Tibial artery (tissue), 4 donors: Measurements from ENCODE around the gene OPCML.

Experiments used
- DNase-seq, 2 donors: peaks; one replicate each; pipeline ENCODE4 v3.0.0-alpha.2; 2019
- H3K27ac ChIP-seq, 2 donors: fragments of 200-600 bp; sonication (generic) in 1 of 2; 1 replicate in 1 of 2; 2 replicates in 1 of 2; pipeline ENCODE4 v1.5.1; 2018 to 2019; ENCODE audit warnings: mild to moderate bottlenecking in 1 of 2
- H3K27me3 ChIP-seq, 2 donors: fragments of 200-600 bp; sonication (generic) in 1 of 2; one replicate each; pipeline versions ENCODE4 v1.5.1 to v1.6.0; 2016 to 2019
- H3K36me3 ChIP-seq, 3 donors: fragments of 200-600 bp; sonication (generic) in 2 of 3; one replicate each; pipeline ENCODE4 v1.5.1; 2016 to 2019; ENCODE audit warnings: mild to moderate bottlenecking in 2 of 3
- H3K4me1 ChIP-seq, 4 donors: fragments of 200-600 bp; sonication (generic) in 2 of 4; 1 replicate in 3 of 4; 2 replicates in 1 of 4; pipeline ENCODE4 v1.5.1; 2016 to 2019
- H3K4me3 ChIP-seq, 2 donors: fragments of 200-600 bp; sonication (generic) in 1 of 2; 1 replicate in 1 of 2; 2 replicates in 1 of 2; pipeline ENCODE4 v1.5.1; 2018 to 2019; ENCODE audit warnings: mild to moderate bottlenecking in 2 of 2
- H3K9me3 ChIP-seq, 3 donors: fragments of 200-600 bp; sonication (generic) in 1 of 3; one replicate each; pipeline ENCODE4 v1.5.1; 2016 to 2019
- intact Hi-C: fragments of 100-400 bp; cut with DNase I; formaldehyde crosslinking; loops from one replicate; pipeline ENCODE4 v1.15.0; 2023; ENCODE audit warnings: low total_unique reads
- TF ChIP-seq, protein P1 (sequence below), 2 experiments: fragments of 200-600 bp in 1 of 2; fragments of 450-650 bp in 1 of 2; IDR thresholded peaks; one replicate each; pipeline ENCODE4 v1.5.1; 2017 to 2019; ENCODE audit warnings: antibody characterized with exemption in 2 of 2, mild to moderate bottlenecking in 1 of 2, moderate library complexity in 1 of 2

Gene OPCML

DNA sequence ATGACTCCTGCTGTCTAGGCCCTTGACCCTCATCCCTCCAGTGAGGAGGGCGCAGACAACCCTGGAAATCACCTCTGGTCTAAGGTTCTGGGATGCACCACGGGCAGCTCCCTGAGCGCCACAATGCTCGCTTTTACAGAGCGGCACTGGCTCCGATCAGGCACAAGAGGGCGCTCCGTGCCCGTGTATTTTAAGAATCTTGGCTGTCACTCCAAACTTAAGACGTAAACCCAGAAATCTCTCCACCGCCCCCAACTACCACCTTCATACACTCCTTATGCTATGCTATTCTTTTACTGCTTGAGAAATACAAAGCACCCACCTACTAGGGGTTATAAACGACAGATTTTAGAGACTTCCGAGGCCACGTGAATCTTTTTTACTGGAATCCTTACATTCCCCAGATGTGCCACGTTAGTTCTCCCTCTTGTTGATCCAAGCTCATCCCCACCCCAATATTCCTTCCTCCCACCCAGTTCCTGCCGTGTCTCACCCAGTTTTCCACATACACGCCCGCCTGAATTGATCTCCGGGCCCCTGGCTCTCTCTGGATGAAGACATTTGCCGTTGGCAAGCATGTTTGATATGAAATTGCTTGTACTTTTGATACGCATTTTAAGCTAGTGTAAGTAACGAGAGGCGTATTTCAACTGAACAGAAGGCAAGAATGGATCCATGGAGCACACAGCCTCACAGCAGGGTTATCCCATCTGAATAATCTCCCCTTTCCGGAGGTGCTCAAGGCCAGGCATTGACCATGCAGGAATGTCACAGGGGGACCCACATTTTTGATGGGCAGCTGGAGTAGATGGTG is 453.5 kb downstream of the OPCML start:
- Histone ChIP-seq H3K9me3 (no peaks in the 10 kb centered on the region), H3K4me1 (peaks cover 0 to 11% (median 8%) of the 10 kb centered on the region in 4 donors), H3K27ac (no peak overlapping the region), H3K27me3 (peaks cover 0 to 34% of the 10 kb centered on the region in 2 donors), H3K36me3 (no peaks in the 10 kb centered on the region), H3K4me3 (no peak overlapping the region)
- no peak for DNase-seq
- TF ChIP-seq, protein P1, sequence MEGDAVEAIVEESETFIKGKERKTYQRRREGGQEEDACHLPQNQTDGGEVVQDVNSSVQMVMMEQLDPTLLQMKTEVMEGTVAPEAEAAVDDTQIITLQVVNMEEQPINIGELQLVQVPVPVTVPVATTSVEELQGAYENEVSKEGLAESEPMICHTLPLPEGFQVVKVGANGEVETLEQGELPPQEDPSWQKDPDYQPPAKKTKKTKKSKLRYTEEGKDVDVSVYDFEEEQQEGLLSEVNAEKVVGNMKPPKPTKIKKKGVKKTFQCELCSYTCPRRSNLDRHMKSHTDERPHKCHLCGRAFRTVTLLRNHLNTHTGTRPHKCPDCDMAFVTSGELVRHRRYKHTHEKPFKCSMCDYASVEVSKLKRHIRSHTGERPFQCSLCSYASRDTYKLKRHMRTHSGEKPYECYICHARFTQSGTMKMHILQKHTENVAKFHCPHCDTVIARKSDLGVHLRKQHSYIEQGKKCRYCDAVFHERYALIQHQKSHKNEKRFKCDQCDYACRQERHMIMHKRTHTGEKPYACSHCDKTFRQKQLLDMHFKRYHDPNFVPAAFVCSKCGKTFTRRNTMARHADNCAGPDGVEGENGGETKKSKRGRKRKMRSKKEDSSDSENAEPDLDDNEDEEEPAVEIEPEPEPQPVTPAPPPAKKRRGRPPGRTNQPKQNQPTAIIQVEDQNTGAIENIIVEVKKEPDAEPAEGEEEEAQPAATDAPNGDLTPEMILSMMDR (IDR thresholded peaks at IDR 0.05) = peak; percentile 19 to 34
- intact Hi-C loops = no loop called here

DNA sequence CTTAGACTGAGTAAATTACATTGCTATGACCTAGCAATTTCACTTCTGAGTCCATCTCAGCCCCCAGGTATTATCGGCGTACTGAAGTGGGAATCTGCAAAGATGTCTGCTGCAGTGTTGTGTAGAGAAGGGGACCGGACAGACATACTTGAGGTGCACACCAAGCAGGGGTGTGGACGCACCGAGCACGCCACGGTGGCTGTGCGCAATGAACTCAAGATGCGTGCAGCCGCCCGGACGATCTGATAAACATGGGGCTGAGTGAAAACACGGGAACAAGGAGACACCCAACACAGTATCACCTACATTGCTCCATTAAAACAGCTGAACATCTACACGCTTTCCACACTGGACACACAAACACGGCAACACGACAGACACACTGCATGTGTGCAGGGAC is 454.3 kb downstream of the OPCML start:
- intact Hi-C loops = no loop called here
- H3K9me3 ChIP-seq = no peaks in the 10 kb centered on the region
- DNase-seq = no peak
- no peaks in the 10 kb centered on the region for H3K36me3 ChIP-seq
- TF ChIP-seq, protein P1 (IDR thresholded peaks at IDR 0.05) = no peak
- H3K27me3 ChIP-seq = peaks cover 0 to 26% of the 10 kb centered on the region in 2 donors
- H3K4me1 ChIP-seq = peaks cover 0 to 7% (median 4%) of the 10 kb centered on the region in 4 donors
- H3K4me3 ChIP-seq = no peak overlapping the region
- H3K27ac ChIP-seq = no peak overlapping the region

GRCh38 chr11:133075351-133075750 is 456.9 kb downstream of the OPCML start:
- H3K36me3 ChIP-seq = no peaks in the 10 kb centered on the region
- intact Hi-C loops = no loop called here
- DNase-seq = no peak

GRCh38 chr11:133072858-133073582 is 459.3 kb downstream of the OPCML start:
- Histone ChIP-seq H3K27me3 (peaks cover 0 to 21% of the 10 kb centered on the region in 2 donors), H3K4me1 (no peaks in the 10 kb centered on the region), H3K9me3 (no peaks in the 10 kb centered on the region), H3K36me3 (no peaks in the 10 kb centered on the region), H3K27ac (no peak overlapping the region), H3K4me3 (no peak overlapping the region)
- TF ChIP-seq, protein P1 (IDR thresholded peaks at IDR 0.05) = no peak
- no peak for DNase-seq
- intact Hi-C loops = no loop called here

More at GRCh38 chr11:133075351-133075750, 456.9 kb downstream of the OPCML start:
- TF ChIP-seq, protein P1 (IDR thresholded peaks at IDR 0.05) = no peak
- Histone ChIP-seq H3K27me3 (peaks cover 0 to 15% of the 10 kb centered on the region in 2 donors), H3K4me1 (no peaks in the 10 kb centered on the region), H3K9me3 (no peaks in the 10 kb centered on the region), H3K27ac (no peak overlapping the region), H3K4me3 (no peak overlapping the region)

DNA sequence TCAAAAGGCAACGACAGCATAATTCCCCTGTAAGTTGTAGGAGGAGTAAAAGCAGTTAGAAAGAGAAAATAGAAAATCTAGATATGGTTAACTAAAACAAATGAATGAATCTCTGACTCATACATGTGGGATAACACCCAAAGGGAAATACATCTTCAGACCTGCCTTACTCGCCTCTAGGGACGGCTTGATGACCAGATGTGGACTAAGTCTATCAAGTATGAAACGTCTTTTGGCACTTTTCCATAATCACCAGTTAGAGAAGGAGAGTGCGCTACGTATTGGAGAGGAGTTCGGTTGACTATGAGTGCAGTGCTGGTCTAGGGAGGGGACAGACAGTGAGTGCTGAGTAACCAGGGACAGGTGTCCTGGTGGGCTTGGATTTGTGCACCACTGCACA is 459.9 kb downstream of the OPCML start:
- TF ChIP-seq, protein P1 (IDR thresholded peaks at IDR 0.05) = no peak
- H3K9me3 ChIP-seq = no peaks in the 10 kb centered on the region
- intact Hi-C loops = no loop called here
- H3K27ac ChIP-seq = no peak overlapping the region
- H3K4me1 ChIP-seq = no peaks in the 10 kb centered on the region
- H3K27me3 ChIP-seq = peaks cover 0 to 21% of the 10 kb centered on the region in 2 donors
- DNase-seq = no peak
- no peak overlapping the region for H3K4me3 ChIP-seq
- H3K36me3 ChIP-seq = no peaks in the 10 kb centered on the region
